Breast epithelium (tissue), 3 donors: Measurements from ENCODE around the gene MTMR2.

Source experiments
- CTCF ChIP-seq, 3 donors: fragments of 450-650 bp; IDR thresholded peaks; one replicate each; pipeline ENCODE4 v1.5.1; 2016 to 2017; ENCODE audit warnings: antibody characterized with exemption in 3 of 3, mild to moderate bottlenecking in 3 of 3, moderate library complexity in 3 of 3
- POLR2AphosphoS5 ChIP-seq, 3 donors: sonication (generic); formaldehyde crosslinking; IDR thresholded peaks; one replicate each; pipeline ENCODE4 v1.6.1; 2017; ENCODE audit warnings: antibody characterized with exemption in 3 of 3

DNA sequence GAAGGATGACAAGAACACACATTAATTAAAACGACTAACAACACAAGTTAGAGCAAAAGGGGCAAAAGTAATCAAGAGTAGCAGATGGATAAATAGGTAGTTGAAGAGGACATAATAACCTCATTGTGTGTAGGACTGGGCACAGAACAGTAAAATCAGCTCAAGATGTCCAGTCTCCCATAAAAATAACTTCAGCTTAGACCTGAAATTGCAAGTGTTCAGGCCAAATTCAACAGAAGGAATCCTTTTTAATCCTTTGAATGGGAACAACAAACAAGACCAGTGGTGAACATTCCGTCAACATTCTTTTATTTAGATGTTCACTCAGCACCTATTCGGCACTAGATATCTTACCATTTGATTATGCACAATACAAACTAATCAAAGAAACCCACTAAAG is 4.4 kb downstream of the MTMR2 start:
- TF ChIP-seq POLR2AphosphoS5 (IDR thresholded peaks at IDR 0.05) (no peak), CTCF (IDR thresholded peaks at IDR 0.05) (no peak)
